ENCODE results near the gene BCKDHB.

- TF ChIP-seq EP300 (IDR thresholded peaks at IDR 0.05) (no peak), POLR2AphosphoS5 (IDR thresholded peaks at IDR 0.05) (no peak)
These were observed 108.6 kb downstream of the BCKDHB start for GRCh38 chr6:80215063-80215462.
